ENCODE measurements around the gene PDE10A.

Gene PDE10A

DNA sequence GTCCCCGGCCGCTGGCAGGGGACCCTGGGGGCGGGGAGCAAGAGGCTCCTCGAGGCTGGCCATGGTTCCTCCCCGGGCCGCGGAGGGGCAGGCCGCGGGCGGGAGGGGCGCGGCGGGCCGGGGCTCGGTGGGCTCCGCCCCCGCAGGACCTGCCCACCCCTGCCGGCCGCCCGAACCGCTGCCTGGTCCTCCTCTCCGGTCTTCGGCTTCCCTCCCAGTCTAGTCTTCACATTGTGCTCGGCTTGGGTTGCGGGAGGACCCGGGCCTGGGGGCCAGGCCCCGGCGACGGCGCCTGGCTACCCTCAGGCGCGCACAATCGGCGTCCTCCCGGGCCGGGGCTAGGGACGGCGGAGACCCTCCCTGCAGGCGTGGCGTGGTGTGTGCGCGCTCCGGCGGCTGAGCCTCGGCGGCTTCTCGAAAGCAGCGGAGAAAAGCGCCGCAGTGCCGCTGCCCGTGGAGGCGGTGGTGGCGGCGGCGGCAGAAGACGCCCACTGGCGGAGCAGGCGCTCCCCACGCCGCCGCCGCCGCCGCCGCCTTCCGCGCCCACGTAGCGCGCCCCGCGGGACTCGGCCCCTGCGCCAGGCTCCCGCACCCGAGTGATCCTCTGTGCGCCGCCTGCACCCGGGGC is at the start of gene PDE10A:
Gene PDE10A (minus strand): TSS at position 493 of the 628 bp plus-strand sequence. CDS start 430 bp downstream, at position 63.
- DNase-seq: no peak

GRCh38 chr6:165708985-165709576 is 46.0 kb upstream of the PDE10A start:
- DNase-seq: no peak

DNA sequence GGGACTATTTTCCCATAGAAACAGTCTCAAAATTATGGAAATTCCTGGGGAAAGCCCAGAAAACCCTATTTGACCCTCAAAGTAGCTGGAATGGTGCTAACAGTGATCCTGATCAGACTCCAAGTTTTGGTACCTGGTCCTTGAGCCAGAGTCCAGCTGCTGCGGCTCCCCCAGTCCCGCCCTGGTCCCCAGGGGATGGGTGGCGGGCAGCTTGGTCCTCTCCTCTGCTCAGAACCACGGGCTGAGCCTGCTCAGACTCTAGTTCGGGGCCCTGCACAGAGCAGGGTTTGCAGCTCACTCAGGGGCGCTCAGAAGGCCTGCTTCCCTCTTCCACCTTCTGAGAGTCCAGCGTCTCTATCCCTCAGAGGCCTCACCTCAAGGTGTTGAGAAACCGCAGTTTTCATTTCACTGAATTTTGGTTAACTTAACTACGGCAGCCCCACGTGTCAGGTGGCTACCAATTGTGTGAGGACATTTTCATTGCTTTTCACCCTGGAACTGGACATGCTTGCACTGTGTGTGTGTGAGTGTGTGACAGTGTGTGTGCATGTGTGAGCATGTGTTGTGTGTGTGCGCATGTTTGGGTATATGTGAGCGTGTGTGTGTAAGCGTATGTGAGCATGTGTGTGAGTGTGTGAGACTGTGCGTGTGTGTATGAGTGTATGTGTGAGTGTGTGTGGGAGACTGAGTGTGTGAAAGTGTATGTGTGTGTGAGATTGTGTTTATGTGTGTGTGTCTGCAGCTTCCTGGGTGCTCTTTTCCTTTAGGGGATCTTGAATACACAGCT is 44.2 kb upstream of the PDE10A start:
- DNase-seq: no peak

DNA sequence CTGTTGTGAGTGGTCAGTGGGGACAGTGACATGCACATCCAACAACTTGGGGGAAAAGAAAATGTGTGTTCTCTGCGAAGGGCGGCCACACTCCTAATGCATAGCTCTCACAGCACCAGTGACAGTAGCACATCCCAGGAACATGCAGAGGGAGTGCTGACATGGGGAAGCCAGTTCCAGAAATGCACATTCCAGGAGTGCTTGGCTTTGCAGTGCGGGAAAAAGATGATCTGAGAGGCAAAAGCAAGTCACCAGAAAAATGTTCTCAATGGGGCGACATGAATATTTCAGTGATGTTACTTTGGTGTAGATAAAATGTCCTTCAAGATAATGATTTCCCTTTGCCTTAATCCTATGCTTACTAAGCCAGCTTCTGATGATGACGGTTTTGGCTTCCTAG is 42.9 kb upstream of the PDE10A start:
- DNase-seq: no peak

- no peak for DNase-seq
Observed at GRCh38 chr6:165704045-165704748, 41.2 kb upstream of the PDE10A start.

- DNase-seq: no peak
Observed at GRCh38 chr6:165702669-165703068, 39.6 kb upstream of the PDE10A start.

DNA sequence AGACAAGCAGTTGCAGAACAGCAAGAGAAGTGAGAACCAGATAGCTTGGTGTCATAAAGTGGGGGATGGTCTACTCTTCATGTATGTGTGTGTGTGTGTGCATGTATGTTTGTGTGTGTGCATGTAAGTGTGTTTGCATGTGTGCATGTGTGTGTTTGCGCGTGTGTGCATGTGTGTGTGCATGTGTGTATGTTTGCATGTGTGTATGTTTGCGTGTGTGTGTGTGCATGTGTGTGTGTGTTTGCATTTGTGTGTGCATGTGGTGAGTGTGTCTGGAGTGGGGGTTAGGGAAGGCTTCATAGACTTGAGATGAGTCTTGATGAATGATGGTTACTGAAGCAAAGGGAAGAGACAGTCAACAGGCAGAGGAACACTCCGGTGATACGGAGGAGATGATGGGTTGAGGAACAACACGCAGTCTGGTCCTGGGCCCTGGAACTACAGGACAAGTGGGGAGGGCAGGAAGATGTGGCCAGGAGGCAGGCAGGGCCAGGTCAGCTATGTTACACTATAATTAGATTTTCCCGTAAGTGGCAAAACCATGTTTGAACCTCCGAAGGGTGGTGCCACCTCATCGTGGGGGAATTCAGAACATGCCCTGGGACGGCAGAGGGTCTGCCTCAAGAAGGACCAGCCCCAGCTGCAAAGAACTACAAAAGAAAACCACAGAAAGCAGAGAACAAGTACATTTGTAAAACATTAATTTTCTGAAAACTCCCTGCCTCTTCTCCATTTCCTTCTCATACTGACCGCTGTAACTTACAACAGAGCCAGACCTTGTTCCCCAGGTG is 38.7 kb upstream of the PDE10A start:
- DNase-seq: no peak

- no peak for DNase-seq
Observed at GRCh38 chr6:165701005-165701404, 38.0 kb upstream of the PDE10A start.

- DNase-seq: no peak
Observed at GRCh38 chr6:165698868-165699267, 35.8 kb upstream of the PDE10A start.

GRCh38 chr6:165697171-165697570 is 34.1 kb upstream of the PDE10A start:
- no peak for DNase-seq

DNA sequence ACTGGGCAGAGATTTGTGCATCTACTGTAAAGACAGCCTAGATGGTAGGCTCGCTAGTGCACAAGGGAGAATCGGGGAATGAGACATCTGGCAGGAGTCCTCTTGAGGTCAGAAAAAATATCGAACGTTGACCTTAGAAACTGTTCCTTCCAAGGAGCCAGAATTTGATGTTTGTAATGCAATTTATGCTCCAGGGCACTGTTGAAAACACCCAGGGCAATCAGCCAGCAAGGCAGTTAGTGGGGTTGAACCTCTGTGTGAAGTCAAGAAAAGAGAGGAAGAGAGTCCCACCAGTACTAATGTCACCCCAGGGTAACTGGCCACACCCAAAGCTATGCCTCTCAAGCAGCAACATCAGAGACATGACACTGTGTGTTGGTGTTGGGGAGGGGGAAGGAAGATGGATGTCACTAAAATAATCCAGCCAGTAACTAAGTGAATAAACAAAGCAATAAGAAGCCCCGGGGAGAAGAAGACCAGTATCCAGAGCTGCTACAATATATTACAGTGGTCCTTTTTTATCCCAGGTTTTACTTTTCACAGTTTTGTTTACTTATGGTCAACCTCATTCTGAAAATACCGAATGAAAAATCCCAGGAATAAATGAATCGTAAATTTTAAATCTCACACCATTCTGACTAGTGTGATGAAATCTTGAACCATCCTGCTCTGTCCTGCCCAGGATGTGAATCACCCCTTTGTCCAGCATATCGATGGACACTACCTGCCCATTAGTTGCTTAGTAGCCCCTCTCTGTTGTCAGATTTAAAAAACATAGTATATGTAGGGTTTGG is 32.9 kb upstream of the PDE10A start:
- no peak for DNase-seq

GRCh38 chr6:165694296-165694695 is 31.3 kb upstream of the PDE10A start:
- DNase-seq: no peak

DNA sequence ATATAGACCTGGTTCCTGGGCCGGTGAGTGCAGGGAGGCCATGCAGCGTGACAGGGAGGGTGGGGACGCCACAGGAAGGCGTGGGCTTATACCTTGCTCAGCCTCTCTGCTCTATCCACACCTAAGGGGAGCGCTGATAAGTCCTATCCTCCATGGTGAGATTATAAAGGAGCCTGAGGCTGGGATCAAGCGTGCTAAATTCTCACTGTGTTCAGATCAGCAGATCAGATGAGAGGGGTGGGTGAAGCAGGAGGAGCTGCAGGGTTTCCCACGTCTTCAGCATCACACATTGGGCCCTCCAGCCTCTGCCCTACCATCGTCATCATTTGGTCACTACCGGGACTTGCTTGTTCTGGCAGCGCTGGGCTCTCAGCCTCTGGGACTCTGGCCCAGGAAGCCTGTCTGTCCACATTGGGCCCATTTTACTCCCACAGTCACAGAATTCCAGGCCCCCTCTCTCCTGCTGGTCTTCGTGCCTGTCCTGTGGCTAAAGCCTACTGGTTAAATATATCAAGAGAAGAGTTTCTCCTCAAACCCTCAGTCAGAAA is 29.1 kb upstream of the PDE10A start:
- DNase-seq: no peak

GRCh38 chr6:165689699-165690098 is 26.7 kb upstream of the PDE10A start:
- no peak for DNase-seq

DNA sequence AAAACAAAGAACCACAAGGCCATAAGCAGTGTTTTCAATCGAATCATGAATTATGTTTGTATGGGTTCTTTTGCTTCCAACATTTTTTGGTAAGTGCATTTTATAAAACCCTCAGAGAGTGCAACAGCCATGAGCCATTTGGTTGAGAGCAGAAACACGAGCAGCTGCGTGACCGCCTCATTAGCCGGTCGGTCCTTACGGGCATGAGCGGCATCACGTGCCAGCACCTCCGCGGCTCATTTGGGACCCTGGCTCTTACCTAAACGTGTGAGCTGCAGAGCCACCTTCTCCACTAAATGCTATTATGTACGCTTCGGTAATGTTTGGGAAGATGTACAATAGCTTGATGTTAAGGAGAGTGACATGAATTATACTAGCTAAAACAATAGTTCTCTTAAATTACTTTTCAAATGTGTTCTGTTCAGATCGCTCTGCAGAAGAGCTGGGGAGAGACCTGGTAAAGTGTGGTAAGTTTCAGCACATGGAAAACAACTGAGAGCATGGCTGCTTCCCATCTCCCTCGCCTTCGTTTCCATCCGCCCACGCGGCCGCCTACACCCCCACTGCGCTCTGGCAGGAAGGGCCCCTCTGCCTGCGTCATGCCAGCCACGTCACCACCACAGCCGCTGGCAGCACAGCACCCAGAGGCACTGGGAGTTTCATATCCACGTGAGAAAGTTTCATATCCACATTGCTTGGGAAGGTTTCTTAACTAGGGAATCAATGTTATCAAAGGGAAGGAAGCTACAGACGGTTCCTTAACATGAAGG is 23.7 kb upstream of the PDE10A start:
- no peak for DNase-seq

DNA sequence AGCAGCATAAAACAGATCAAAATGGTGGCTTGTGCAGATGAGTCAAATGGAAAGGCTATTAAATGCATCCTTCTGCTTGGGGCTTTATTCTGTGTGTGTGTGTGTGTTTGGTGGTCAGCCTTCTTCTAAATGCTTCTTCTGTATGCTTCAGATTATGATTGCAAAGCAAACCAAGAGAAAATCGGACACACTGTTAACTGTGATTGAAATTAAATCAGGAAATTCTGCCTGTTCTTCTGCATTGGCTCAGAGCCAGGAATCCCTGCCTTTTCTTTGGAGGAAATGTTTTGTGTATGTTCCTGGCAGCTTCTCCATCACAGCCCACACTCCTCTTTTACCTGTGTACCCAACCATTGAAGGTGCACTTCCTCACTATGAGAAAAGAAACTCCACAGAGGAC is 22.3 kb upstream of the PDE10A start:
- no peak for DNase-seq

DNA sequence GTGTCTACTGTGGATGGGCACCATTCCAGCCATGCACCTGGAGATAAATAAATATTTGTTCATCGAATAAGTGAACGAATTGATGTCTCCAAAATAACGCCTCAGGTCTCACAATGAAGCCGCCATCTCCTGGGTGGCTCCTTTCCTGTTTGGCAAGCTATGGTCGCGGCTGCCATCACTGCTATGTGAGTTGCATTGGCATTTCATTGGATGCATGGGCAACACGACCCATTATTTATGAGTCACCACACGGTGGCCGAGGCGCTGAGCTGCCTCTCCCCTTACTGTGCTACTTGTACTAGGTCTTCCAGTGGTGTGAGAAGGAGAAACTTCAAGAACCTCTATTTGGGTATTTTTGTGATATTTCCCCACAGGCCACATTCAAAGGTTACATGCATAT is 21.3 kb upstream of the PDE10A start:
- no peak for DNase-seq

GRCh38 chr6:165680975-165681374 is 17.9 kb upstream of the PDE10A start:
- no peak for DNase-seq

GRCh38 chr6:165679326-165679725 is 16.3 kb upstream of the PDE10A start:
- no peak for DNase-seq

DNA sequence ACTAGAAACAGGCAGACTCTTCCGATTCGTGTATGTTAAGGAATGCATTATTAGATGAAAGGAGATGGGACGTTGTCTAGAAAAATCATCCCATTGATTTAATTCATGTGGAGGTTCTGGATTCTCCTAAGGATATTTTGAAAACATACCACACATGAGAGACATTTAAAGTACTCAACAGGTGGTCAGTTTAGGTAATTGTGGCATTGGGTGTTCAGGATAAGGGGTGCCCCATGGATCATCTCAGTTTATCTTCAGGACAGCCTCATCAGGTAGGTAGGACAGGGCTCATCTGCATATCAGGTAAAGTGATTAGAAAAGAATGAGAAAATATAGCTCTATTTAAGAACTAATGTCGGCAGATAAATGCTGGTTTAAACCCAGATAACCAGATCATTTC is 15.9 kb upstream of the PDE10A start:
- no peak for DNase-seq

- DNase-seq: no peak
Observed at GRCh38 chr6:165678429-165678828, 15.4 kb upstream of the PDE10A start.

Data from suppressor macrophage treated with lipopolysaccharide for 4 hours (primary cell).